Esophagus squamous epithelium (tissue), 5 donors: ENCODE measurements around the gene SIX2. TPM values are rescaled to one million over a fixed set of nuclear protein-coding genes. Genes with fewer than 3 reads are reported as not detected.

Source experiments
- DNase-seq: peaks from one replicate; lab custom pipeline; 2025; lab: John Stamatoyannopoulos, UW
- H3K27ac ChIP-seq, 4 donors: fragments of 200-600 bp; sonication (generic); one replicate each; pipeline ENCODE4 v1.5.1; 2016 to 2019; ENCODE audit warnings: mild to moderate bottlenecking in 1 of 4
- H3K27me3 ChIP-seq, 4 donors: fragments of 200-600 bp; sonication (generic); 1 replicate in 3 of 4; 2 replicates in 1 of 4; pipeline versions ENCODE4 v1.5.1 to v1.6.0; 2017 to 2021; ENCODE audit warnings: antibody characterized with exemption in 1 of 4
- H3K36me3 ChIP-seq, 3 donors: fragments of 200-600 bp; sonication (generic); one replicate each; pipeline ENCODE4 v1.5.1; 2016 to 2019
- H3K4me1 ChIP-seq, 3 donors: fragments of 200-600 bp; sonication (generic); one replicate each; pipeline ENCODE4 v1.5.1; 2017 to 2019
- H3K4me3 ChIP-seq, 4 donors: fragments of 200-600 bp; sonication (generic); 1 replicate in 3 of 4; 2 replicates in 1 of 4; pipeline ENCODE4 v1.5.1; 2016 to 2019; ENCODE audit warnings: mild to moderate bottlenecking in 2 of 4, moderate library complexity in 1 of 4
- H3K9me3 ChIP-seq, 3 donors: fragments of 200-600 bp; sonication (generic); one replicate each; pipeline ENCODE4 v1.5.1; 2016 to 2019
- CTCF ChIP-seq, 6 experiments: fragments of 450-650 bp in 4 of 6; fragments of 200-600 bp in 2 of 6; sonication (generic) in 2 of 6; IDR thresholded peaks; one replicate each; pipeline ENCODE4 v1.5.1; 2016 to 2019; ENCODE audit warnings: antibody characterized with exemption in 6 of 6, mild to moderate bottlenecking in 4 of 6, moderate library complexity in 4 of 6
- POLR2A ChIP-seq, 4 donors: fragments of 450-650 bp; IDR thresholded peaks; one replicate each; pipeline ENCODE4 v1.6.1; 2017; ENCODE audit warnings: antibody characterized with exemption in 4 of 4, mild to moderate bottlenecking in 4 of 4, moderate library complexity in 3 of 4
- WGBS, 2 donors: methylation state at CpG; one replicate each; pipeline ENCODE4 v1.1.5; 2018; 5-methylcytosine and 5-hydroxymethylcytosine counted together
- intact Hi-C: fragments of 100-400 bp; cut with DNase I; formaldehyde crosslinking; loops from one replicate; pipeline ENCODE4 v1.15.0; 2022
- total RNA-seq, 4 donors: library from RNA; depleted of rRNA; stranded (reverse); fragments of >200 nt; gene quantifications; one replicate each; pipeline ENCODE4 v1.1.0, GENCODE V29; 2016
- donor health status: DM: yes; HTN: yes; CAD: no.

SIX2 gene
- total RNA-seq, 4 donors from 2014 or later = 0.19 TPM; not detected in 3

- Histone ChIP-seq H3K9me3 (no peaks in the 10 kb centered on the region), H3K27ac (peak overlapping the region in 1 of 4 donors; percentile 83), H3K27me3 (peaks cover 21 to 100% (median 42%) of the 10 kb centered on the region in 4 donors), H3K4me1 (peaks cover 25 to 54% (median 27%) of the 10 kb centered on the region in 3 donors), H3K36me3 (no peaks in the 10 kb centered on the region), H3K4me3 (peak overlapping the region in 3 of 4 donors; percentile 48 to 66 (median 51))
- no peak for DNase-seq
- intact Hi-C loops = no loop called here
- 28 to 33% methylated on average over 5 of the region's 5 CpGs for WGBS, 2 donors
- TF ChIP-seq CTCF (IDR thresholded peaks at IDR 0.05) (no peak), POLR2A (IDR thresholded peaks at IDR 0.05) (no peak)
These were observed 1.4 kb upstream of the SIX2 start for GRCh38 chr2:45010702-45011012.

GRCh38 chr2:45009928-45010701 is 863 bp upstream of the SIX2 start:
- intact Hi-C loops = no loop called here
- peaks cover 21 to 100% (median 43%) of the 10 kb centered on the region in 4 donors for H3K27me3 ChIP-seq

GRCh38 chr2:45008296-45009129 is 739 bp downstream of the SIX2 start:
- H3K36me3 ChIP-seq = no peaks in the 10 kb centered on the region
- H3K27ac ChIP-seq = no peak overlapping the region
- H3K4me1 ChIP-seq = peaks cover 19 to 62% (median 31%) of the 10 kb centered on the region in 3 donors
- no peak for DNase-seq
- no peaks in the 10 kb centered on the region for H3K9me3 ChIP-seq
- H3K27me3 ChIP-seq = peaks cover 18 to 100% (median 49%) of the 10 kb centered on the region in 4 donors
- H3K4me3 ChIP-seq = peak overlapping the region; percentile 11 to 66 (median 50)
- 53 to 68% methylated on average over 13 to 14 of the region's 75 CpGs for WGBS, 2 donors
- TF ChIP-seq CTCF (IDR thresholded peaks at IDR 0.05) = no peak
- TF ChIP-seq POLR2A (IDR thresholded peaks at IDR 0.05) = no peak
- intact Hi-C loops = no loop called here

More at GRCh38 chr2:45009928-45010701, 863 bp upstream of the SIX2 start:
- Histone ChIP-seq H3K9me3 (no peaks in the 10 kb centered on the region), H3K4me1 (peaks cover 25 to 57% (median 27%) of the 10 kb centered on the region in 3 donors), H3K4me3 (peak overlapping the region; percentile 11 to 66 (median 50)), H3K27ac (peak overlapping the region in 3 of 4 donors; percentile 56 to 83 (median 72)), H3K36me3 (no peaks in the 10 kb centered on the region)
- TF ChIP-seq POLR2A (IDR thresholded peaks at IDR 0.05) (no peak), CTCF (IDR thresholded peaks at IDR 0.05) (no peak)
- DNase-seq = no peak
- WGBS, 2 donors = 9 to 13% methylated on average over 13 to 16 of the region's 56 CpGs

GRCh38 chr2:45007961-45008295 is 1.3 kb downstream of the SIX2 start:
- no peaks in the 10 kb centered on the region for H3K9me3 ChIP-seq
- H3K27me3 ChIP-seq = peaks cover 16 to 100% (median 47%) of the 10 kb centered on the region in 4 donors
- TF ChIP-seq POLR2A (IDR thresholded peaks at IDR 0.05) (no peak), CTCF (IDR thresholded peaks at IDR 0.05) (no peak)
- no peak overlapping the region for H3K4me3 ChIP-seq
- H3K36me3 ChIP-seq = no peaks in the 10 kb centered on the region
- no peak for DNase-seq
- no peak overlapping the region for H3K27ac ChIP-seq
- H3K4me1 ChIP-seq = peaks cover 15 to 56% (median 26%) of the 10 kb centered on the region in 3 donors
- WGBS, 2 donors = 60 to 91% methylated on average over 4 to 5 of the region's 6 CpGs
- intact Hi-C loops = no loop called here

- WGBS, 2 donors = no CpG with 5 or more reads among the region's 7 CpGs
- no peak for TF ChIP-seq CTCF (IDR thresholded peaks at IDR 0.05)
- TF ChIP-seq POLR2A (IDR thresholded peaks at IDR 0.05) = no peak
- Histone ChIP-seq H3K4me1 (peaks cover 15 to 51% (median 26%) of the 10 kb centered on the region in 3 donors), H3K36me3 (no peaks in the 10 kb centered on the region), H3K27ac (no peak overlapping the region), H3K4me3 (no peak overlapping the region), H3K9me3 (no peaks in the 10 kb centered on the region), H3K27me3 (peaks cover 15 to 100% (median 50%) of the 10 kb centered on the region in 4 donors)
- no peak for DNase-seq
- intact Hi-C loops = no loop called here
These were observed 2.3 kb downstream of the SIX2 start for GRCh38 chr2:45006942-45007287.
